HCT116 (cell line): ENCODE measurements around the gene METTL1. TPM values are rescaled to one million over a fixed set of nuclear protein-coding genes. Genes with fewer than 3 reads are reported as not detected.

Experiments used
- ATAC-seq: fragments of 200-7000 bp; cut with Tn5 transposase; 2 replicates; pipeline ENCODE4 v1.9.1; 2020; ENCODE audit warnings: mild to moderate bottlenecking, moderate library complexity
- BruUV-seq: library from RNA; stranded (reverse); fragments of 400-500 nt; replicated peaks from 2 replicates; lab custom pipeline; 2021; lab: Mats Ljungman, UMichigan
- CTCF ChIA-PET: fragments of 300-600 bp; sonication (Branson Sonifier 250); formaldehyde crosslinking; loops from one replicate; lab custom pipeline; 2021; ENCODE audit warnings: antibody characterized with exemption; lab: Charles Lee
- POLR2A ChIA-PET: fragments of 300-600, 350-600 bp; sonication (Branson Sonifier 250); formaldehyde crosslinking; loops from one replicate; lab custom pipeline; 2021; ENCODE audit warnings: antibody characterized with exemption; lab: Charles Lee
- RAD21 ChIA-PET, 2 experiments: fragments of 300-600 bp; sonication (Branson Sonifier 250); formaldehyde crosslinking; loops; one replicate each; lab custom pipeline; 2023; ENCODE audit warnings: low total read pairs in 2 of 2; ENCODE audit not compliant: uncharacterized antibody in 2 of 2, unreplicated experiment in 2 of 2, low non-redundant PET in 1 of 2; lab: Charles Lee
- DNase-seq: peaks from one replicate; pipeline ENCODE4 v3.0.0-alpha.2; 2010; ENCODE audit warnings: low read depth, low spot score
- H2AFZ ChIP-seq: fragments of 200-600 bp; shearing (Covaris generic), sonication (generic); 2 replicates; pipeline ENCODE4 v1.6.1; 2017; ENCODE audit warnings: low read depth, mixed run types, mixed read lengths, antibody characterized with exemption, low read length; ENCODE audit not compliant: poor library complexity, severe bottlenecking
- H3K27ac ChIP-seq: 2 replicates; pipeline ENCODE4 v1.5.1; 2012; ENCODE audit warnings: low read depth, low read length
- H3K27me3 ChIP-seq: fragments of 200-600 bp; sonication (generic); 2 replicates; pipeline ENCODE4 v1.6.1; 2016; ENCODE audit warnings: mixed run types, low read length, mixed read lengths; ENCODE audit not compliant: insufficient read depth
- H3K36me3 ChIP-seq, 2 experiments: fragments of 200-500 bp in 1 of 2; fragments of 200-600 bp in 1 of 2; sonication (Bioruptor generic) in 1 of 2; sonication (generic) in 1 of 2; 2 replicates each; pipeline versions ENCODE4 v1.5.1 to v1.6.1; 2014 to 2016; ENCODE audit warnings: low read length in 2 of 2, inconsistent platforms in 1 of 2, mixed read lengths in 1 of 2, mixed run types in 1 of 2; ENCODE audit not compliant: insufficient read depth in 2 of 2, control insufficient read depth in 1 of 2
- H3K4me1 ChIP-seq, 2 experiments: fragments of 200-600 bp in 1 of 2; sonication (generic) in 1 of 2; 2 replicates each; pipeline versions ENCODE4 v1.5.1 to v1.6.1; 2012 to 2017; ENCODE audit warnings: low read length in 2 of 2, inconsistent platforms in 1 of 2, mild to moderate bottlenecking in 1 of 2, mixed read lengths in 1 of 2, mixed run types in 1 of 2, moderate library complexity in 1 of 2; ENCODE audit not compliant: insufficient read depth in 2 of 2, control insufficient read depth in 1 of 2
- H3K4me2 ChIP-seq: fragments of 200-600 bp; sonication (generic); 2 replicates; pipeline ENCODE4 v1.6.1; 2017; ENCODE audit warnings: mixed run types, low read length, mixed read lengths
- H3K4me3 ChIP-seq, 2 experiments: fragments of 200-600 bp in 1 of 2; sonication (generic) in 1 of 2; replicated peaks in 1 of 2; 2 replicates each; pipeline ENCODE4 v1.5.1; 2011 to 2016; ENCODE audit warnings: low read length in 2 of 2, control low read depth in 1 of 2, low read depth in 1 of 2, mild to moderate bottlenecking in 1 of 2, mixed read lengths in 1 of 2, mixed run types in 1 of 2
- H3K79me2 ChIP-seq: fragments of 200-600 bp; sonication (generic); 2 replicates; pipeline ENCODE4 v1.6.1; 2017; ENCODE audit warnings: mild to moderate bottlenecking, mixed run types, low read length, moderate library complexity, mixed read lengths; ENCODE audit not compliant: insufficient read depth
- H3K9ac ChIP-seq: fragments of 200-600 bp; sonication (generic); 2 replicates; pipeline ENCODE4 v1.6.1; 2016; ENCODE audit warnings: low read length, mixed read lengths
- H3K9me2 ChIP-seq: fragments of 200-600 bp; sonication (generic), shearing (Covaris generic); 2 replicates; pipeline ENCODE4 v1.6.1; 2017; ENCODE audit warnings: mixed run types, mild to moderate bottlenecking, moderate library complexity; ENCODE audit not compliant: insufficient read depth
- H3K9me3 ChIP-seq, 2 experiments: fragments of 200-500 bp in 1 of 2; fragments of 200-600 bp in 1 of 2; sonication (Bioruptor generic) in 1 of 2; sonication (generic) in 1 of 2; 2 replicates each; pipeline ENCODE4 v1.6.1; 2014 to 2017; ENCODE audit warnings: low read length in 2 of 2, mixed read lengths in 2 of 2, inconsistent platforms in 1 of 2, low read depth in 1 of 2, mild to moderate bottlenecking in 1 of 2, mixed run types in 1 of 2, moderate library complexity in 1 of 2; ENCODE audit not compliant: control insufficient read depth in 1 of 2, insufficient read depth in 1 of 2
- H4K20me1 ChIP-seq: fragments of 200-600 bp; sonication (generic), shearing (Covaris generic); 2 replicates; pipeline ENCODE4 v1.6.1; 2017; ENCODE audit warnings: mixed run types, mild to moderate bottlenecking, moderate library complexity; ENCODE audit not compliant: insufficient read depth
- CBX3 ChIP-seq: IDR thresholded peaks from 2 replicates; pipeline ENCODE4 v1.6.1; 2012; ENCODE audit warnings: low read depth
- ELF1 ChIP-seq: IDR thresholded peaks from 2 replicates; pipeline ENCODE4 v1.6.1; 2012; ENCODE audit warnings: low read depth, borderline replicate concordance
- EZH2 ChIP-seq: fragments of 200-600 bp; sonication (generic); IDR thresholded peaks from 2 replicates; pipeline ENCODE4 v1.6.1; 2017; ENCODE audit warnings: antibody characterized with exemption, mixed run types
- FOSL1 ChIP-seq: IDR thresholded peaks from 2 replicates; pipeline ENCODE4 v1.6.1; 2012; ENCODE audit warnings: low read depth
- JUND ChIP-seq: IDR thresholded peaks from 2 replicates; pipeline ENCODE4 v1.6.1; 2012
- POLR2A ChIP-seq: IDR thresholded peaks from 2 replicates; pipeline ENCODE4 v1.7.0; 2011; ENCODE audit warnings: borderline replicate concordance; ENCODE audit not compliant: insufficient read depth, insufficient read length; ENCODE audit errors: extremely low read depth
- POLR2AphosphoS5 ChIP-seq: IDR thresholded peaks from 2 replicates; pipeline ENCODE4 v1.6.1; 2011; ENCODE audit warnings: mild to moderate bottlenecking, low read depth, low read length, moderate library complexity
- RAD21 ChIP-seq: IDR thresholded peaks from 2 replicates; pipeline ENCODE4 v1.6.1; 2012; ENCODE audit warnings: low read depth, mild to moderate bottlenecking
- SIN3A ChIP-seq: IDR thresholded peaks from 2 replicates; pipeline ENCODE4 v1.6.1; 2012; ENCODE audit warnings: low read depth
- SP1 ChIP-seq: IDR thresholded peaks from 2 replicates; pipeline ENCODE4 v1.6.1; 2012; ENCODE audit warnings: low read depth
- SRF ChIP-seq: IDR thresholded peaks from 2 replicates; pipeline ENCODE4 v1.6.1; 2012; ENCODE audit warnings: low read depth
- TCF7L2 ChIP-seq: IDR thresholded peaks from 2 replicates; pipeline ENCODE4 v1.7.0; 2011; ENCODE audit warnings: borderline replicate concordance, inconsistent platforms; ENCODE audit not compliant: insufficient read depth, insufficient read length; ENCODE audit errors: extremely low read depth
- YY1 ChIP-seq: IDR thresholded peaks from 2 replicates; pipeline ENCODE4 v1.6.1; 2011; ENCODE audit warnings: low read length, low read depth, moderate library complexity, mild to moderate bottlenecking; ENCODE audit not compliant: insufficient replicate concordance; ENCODE audit errors: extremely low read depth
- ZFX ChIP-seq: fragments of 450-650 bp; IDR thresholded peaks from 2 replicates; pipeline ENCODE4 v1.6.1; 2017
- ZNF274 ChIP-seq: fragments of 200-500 bp; sonication (Bioruptor generic); IDR thresholded peaks from 2 replicates; pipeline ENCODE4 v1.6.1; 2014; ENCODE audit warnings: mild to moderate bottlenecking, low read depth, low read length, inconsistent platforms
- intact Hi-C: fragments of 100-400 bp; cut with micrococcal nuclease; formaldehyde crosslinking; loops from 2 replicates; pipeline ENCODE4 v1.10.0; 2022
- total RNA-seq: library from RNA; stranded (reverse); gene quantifications from one replicate; pipeline ENCODE4 v1.2.1, GENCODE V29; 2021; ENCODE audit not compliant: unreplicated experiment
- TF ChIP-seq, protein P1 (sequence below): IDR thresholded peaks from 2 replicates; pipeline ENCODE4 v1.6.1; 2012
- TF ChIP-seq, protein P2 (sequence below): IDR thresholded peaks from 2 replicates; pipeline ENCODE4 v1.6.1; 2011; ENCODE audit warnings: mild to moderate bottlenecking, low read length, moderate library complexity; ENCODE audit not compliant: insufficient replicate concordance; ENCODE audit errors: extremely low read depth
- TF ChIP-seq, protein P3 (sequence below): IDR thresholded peaks from 2 replicates; pipeline ENCODE4 v1.6.1; 2012

The METTL1 gene
- total RNA-seq, 1 experiment from 2014 or later = 56.6 TPM

DNA sequence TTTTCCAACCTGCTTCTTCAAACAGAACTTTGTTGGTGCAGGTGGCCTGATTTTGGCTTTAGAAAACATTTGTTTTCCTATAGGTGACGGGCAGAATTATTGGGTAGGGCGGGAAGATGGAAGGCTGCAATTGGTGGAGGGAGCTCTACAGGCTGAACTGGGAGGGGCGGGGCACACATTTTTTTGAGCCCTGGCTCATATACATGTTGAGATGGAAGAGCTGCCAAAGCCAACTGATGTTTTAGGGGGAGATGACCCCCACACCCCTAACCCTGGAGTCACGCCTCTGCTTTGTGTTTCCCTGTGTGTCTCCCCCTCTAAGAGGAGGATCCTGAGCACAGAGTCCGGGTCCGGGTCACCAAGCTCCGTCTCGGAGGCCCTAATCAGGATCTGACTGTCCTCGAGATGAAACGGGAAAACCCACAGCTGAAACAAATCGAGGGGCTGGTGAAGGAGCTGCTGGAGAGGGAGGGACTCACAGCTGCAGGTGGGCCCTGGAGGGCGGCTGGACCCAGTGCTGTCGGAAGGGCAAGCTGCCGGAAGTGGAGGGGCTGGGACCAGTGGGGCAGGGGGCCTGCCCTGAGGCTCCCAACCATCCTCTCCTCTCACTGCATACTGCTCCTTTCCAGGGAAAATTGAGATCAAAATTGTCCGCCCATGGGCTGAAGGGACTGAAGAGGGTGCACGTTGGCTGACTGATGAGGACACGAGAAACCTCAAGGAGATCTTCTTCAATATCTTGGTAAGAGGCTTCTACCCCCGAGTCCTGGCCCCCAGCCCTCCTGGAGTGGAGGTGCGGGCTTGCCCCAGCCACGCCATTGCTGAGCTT lies 51.9 kb downstream of the METTL1 start:
- BruUV-seq = no TSS peak
- H3K36me3 ChIP-seq = peaks cover 3 to 15% of the 10 kb centered on the region in 2 experiments; a peak in 3 of 4 replicates
- ChIA-PET CTCF (interaction anchor here (1.1 kb wide), 1 partner anchor 9 kb away, joined by 3 read pairs; no protein-coding TSS in a partner anchor), RAD21 (no interaction called here), POLR2A (no interaction called here)
- H3K9me3 ChIP-seq = no peaks in the 10 kb centered on the region
- no peak overlapping the region for H2AFZ ChIP-seq
- no peak for TF ChIP-seq ZFX
- no peak for TF ChIP-seq POLR2A
- no peak for TF ChIP-seq CBX3
- TF ChIP-seq POLR2AphosphoS5 = no peak
- TF ChIP-seq ELF1 = no peak
- TF ChIP-seq, protein P1, sequence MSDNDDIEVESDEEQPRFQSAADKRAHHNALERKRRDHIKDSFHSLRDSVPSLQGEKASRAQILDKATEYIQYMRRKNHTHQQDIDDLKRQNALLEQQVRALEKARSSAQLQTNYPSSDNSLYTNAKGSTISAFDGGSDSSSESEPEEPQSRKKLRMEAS = no peak
- no peak for TF ChIP-seq EZH2
- TF ChIP-seq FOSL1 = no peak
- no peak for TF ChIP-seq ZNF274
- no peak for TF ChIP-seq TCF7L2
- no peak for TF ChIP-seq SP1
- TF ChIP-seq SRF = no peak
- TF ChIP-seq, protein P2, sequence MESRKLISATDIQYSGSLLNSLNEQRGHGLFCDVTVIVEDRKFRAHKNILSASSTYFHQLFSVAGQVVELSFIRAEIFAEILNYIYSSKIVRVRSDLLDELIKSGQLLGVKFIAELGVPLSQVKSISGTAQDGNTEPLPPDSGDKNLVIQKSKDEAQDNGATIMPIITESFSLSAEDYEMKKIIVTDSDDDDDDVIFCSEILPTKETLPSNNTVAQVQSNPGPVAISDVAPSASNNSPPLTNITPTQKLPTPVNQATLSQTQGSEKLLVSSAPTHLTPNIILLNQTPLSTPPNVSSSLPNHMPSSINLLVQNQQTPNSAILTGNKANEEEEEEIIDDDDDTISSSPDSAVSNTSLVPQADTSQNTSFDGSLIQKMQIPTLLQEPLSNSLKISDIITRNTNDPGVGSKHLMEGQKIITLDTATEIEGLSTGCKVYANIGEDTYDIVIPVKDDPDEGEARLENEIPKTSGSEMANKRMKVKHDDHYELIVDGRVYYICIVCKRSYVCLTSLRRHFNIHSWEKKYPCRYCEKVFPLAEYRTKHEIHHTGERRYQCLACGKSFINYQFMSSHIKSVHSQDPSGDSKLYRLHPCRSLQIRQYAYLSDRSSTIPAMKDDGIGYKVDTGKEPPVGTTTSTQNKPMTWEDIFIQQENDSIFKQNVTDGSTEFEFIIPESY = no peak
- no peak for TF ChIP-seq RAD21
- no peak for TF ChIP-seq SIN3A
- TF ChIP-seq, protein P3, sequence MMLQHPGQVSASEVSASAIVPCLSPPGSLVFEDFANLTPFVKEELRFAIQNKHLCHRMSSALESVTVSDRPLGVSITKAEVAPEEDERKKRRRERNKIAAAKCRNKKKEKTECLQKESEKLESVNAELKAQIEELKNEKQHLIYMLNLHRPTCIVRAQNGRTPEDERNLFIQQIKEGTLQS = no peak
- TF ChIP-seq JUND = no peak
- TF ChIP-seq YY1 = no peak
- H3K79me2 ChIP-seq = no peaks in the 10 kb centered on the region
- no peak overlapping the region for H3K4me2 ChIP-seq
- no peak overlapping the region for H3K9ac ChIP-seq
- no peaks in the 10 kb centered on the region for H3K27me3 ChIP-seq
- ATAC-seq (no peak), DNase-seq (no peak)
- intact Hi-C loops = no loop called here
- no peaks in the 10 kb centered on the region for H3K9me2 ChIP-seq
- H4K20me1 ChIP-seq = no peaks in the 10 kb centered on the region
- H3K4me3 ChIP-seq = no peak overlapping the region
- no peak overlapping the region for H3K27ac ChIP-seq
- H3K4me1 ChIP-seq = no peaks in the 10 kb centered on the region
